Stimulated activated CD4-positive, alpha-beta T cell treated with anti-CD3 and anti-CD28 coated beads, Interleukin-2, amount 100 ng/mL, for 48 hours (primary cell): ENCODE data around the gene TIMM22.

ENCODE experiments used
- DNase-seq, 2 donors: peaks; one replicate each; pipeline ENCODE4 v3.0.0-alpha.2; 2020

The TIMM22 gene

DNA sequence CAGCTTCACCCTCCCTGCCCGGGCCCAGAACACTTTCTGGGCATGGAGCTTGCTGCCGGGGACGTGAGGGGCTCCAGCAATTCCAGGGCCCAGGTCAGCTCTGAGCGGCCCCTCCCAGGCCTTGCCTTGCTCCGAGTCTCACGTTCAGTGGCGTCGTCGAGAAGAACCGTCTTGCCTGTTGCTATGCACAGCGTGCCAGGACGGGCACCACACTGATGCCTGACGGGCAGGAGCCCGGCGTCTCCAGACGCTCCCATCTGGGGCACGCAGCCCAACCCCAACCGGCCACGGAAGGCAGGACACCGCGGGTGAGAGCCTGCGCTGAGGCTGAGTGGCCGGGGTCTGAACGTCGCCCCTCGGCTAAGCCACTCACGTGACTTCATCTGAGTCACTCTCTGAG lies 27.1 kb downstream of the TIMM22 start:
- DNase-seq, result no peak

DNA sequence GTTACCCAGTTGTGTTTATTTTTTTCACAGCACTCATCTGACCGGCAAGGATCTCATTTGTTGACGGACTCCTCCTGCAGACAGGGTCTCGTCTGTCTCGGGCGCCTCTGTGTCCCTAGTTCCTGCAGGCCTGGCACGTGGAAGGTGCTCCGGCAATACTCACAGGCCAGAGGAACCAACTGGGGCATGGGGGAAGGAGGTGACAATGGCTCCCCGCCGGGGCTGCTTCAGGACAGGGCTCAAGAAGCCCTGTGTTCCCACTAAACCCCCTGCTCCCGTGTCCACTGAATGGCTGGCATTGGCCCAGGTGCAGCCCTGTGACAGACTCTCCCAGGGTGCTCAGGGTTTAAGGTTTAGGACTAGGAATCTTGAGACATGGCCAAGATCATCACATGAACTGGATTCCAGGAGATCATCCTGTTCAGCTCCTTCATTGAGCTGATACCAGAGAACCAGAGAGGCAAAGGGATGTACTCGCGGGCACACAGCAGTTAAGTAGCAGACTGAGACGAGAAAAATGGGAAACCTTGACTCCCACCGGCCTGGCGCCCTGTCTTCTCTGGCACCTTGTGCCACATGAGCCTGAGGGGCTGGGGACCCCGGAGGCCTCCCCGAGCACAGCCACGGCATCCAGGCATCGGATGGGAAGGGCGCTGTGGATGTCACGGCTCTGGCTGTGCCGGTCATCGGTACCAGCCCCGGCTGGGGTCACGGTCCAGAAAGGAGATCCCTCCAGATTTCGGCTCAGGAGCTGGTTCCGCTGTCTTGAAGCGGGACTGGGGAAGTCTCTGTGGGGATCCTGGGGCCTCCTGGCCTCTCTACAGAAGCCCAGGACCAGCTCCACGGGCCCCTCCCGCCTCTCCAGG lies 29.0 kb downstream of the TIMM22 start:
- DNase-seq, result no peak

DNA sequence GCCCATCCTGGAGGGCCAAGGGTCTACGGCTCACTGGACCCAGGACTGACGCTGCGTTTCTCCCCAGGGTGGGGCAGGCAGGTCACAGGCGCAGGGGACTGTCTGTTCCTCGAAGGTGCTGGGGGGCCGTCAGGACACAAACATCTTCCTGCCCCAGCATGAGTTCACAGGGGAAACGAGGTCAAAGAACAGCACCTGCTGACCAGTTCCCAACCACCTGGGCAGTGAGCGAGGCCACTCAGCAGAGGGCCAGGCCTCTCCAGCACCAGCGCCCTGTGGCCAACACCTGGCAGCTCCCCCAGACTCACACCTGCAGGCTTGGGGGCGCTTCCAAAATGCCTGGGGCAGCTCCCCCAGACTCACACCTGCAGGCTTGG lies 29.7 kb downstream of the TIMM22 start:
- DNase-seq, result no peak

DNA sequence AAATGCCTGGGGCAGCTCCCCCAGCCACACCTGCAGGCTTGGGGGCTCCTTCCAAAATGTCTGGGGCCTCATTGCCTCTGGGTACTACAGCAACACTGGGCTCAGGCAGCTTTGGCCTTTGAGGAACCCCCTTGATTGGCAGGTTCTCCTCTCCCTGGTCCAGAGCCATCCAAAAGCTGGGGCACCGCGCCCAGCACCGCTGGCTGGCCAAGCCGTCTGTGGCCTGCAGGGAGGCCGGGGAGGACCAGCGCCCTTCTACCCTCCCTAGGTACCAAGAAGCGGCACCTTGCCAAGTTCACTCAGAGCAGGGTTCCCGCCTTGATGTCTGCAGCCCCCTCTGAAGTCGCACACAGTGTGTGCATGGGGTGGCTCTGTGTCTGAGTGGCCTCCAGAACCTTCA lies 30.1 kb downstream of the TIMM22 start:
- DNase-seq, result no peak

- DNase-seq, result no peak
Observed at GRCh38 chr17:1029196-1029921, 32.4 kb downstream of the TIMM22 start.

DNA sequence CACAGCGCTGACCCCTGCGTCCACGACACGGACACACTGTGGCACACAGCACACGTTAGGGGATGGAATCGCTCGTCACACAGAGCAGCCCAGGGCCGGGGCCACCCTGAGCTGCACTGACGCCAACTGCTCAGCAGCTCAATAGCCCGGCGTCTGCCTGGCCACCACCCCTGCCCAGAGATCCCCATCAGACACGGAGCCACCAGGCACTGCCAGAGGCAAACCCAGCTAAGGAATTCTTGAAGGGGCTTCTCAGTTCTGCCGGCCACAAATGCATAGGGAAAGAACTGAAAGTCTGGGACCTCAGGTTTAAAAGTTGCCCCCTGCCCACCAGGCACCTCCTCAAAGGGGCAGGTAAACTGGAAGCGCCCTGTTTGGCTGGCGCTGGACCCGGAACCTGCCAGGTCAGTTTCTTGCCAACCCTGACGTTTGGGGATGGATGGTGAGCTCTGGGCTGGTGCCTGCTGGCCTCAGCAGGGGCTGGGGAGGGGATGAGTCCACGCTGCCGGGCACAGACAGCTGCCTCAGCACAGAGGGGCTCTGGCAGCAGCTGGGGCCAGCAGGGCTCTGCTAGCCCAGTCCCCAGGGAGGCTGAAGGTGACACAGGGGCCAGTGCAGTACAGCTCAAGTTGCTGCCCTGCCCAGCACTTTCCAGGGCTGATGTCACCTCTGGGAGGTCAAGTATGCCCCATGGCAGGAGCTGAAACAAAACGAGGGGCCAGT lies 33.2 kb downstream of the TIMM22 start:
- DNase-seq, result no peak

DNA sequence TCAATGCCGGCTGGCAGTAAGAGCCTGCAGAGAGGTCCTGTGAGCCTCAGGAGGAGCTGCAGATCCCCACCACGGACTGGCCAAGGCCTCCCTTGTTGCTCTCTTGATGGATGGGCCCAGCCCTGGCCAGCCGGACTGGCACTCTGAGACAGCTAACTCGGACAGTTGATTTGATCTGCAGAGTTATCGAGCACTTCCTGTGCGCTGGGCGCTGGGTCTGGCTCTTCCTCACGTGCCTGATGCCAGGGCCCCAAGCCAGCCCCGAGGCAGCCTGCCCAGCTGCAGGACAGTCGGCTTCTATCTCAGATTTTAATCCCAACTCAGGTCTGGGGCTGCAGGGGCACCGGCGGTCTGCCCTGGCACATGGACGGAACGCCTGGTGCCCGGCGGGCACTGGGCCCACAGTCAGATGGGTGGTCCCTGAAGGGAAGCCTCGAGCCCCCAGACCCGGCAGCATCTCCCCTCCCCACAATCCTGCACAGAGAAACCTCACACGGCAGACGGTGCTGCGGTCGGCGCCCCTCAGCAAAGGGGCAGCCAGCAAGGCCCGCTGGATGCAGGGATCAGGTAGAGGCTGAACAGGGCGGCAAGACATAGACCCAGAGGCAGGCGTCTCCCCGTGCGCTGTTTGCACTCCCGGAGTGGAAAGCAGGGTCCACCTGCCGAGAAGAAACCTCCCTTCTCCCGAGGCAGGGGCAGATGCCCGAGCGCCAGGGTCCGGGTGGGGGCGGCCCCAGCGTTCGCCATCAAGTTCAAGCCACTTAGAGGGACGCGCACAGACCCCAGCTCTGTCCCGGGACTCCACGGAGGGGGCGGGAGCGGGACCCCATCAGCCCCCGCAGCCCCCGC lies 34.0 kb downstream of the TIMM22 start:
- DNase-seq, result no peak

- DNase-seq, result no peak
Observed at GRCh38 chr17:1031711-1032110, 34.8 kb downstream of the TIMM22 start.

- no peak for DNase-seq
Observed at GRCh38 chr17:1032391-1032790, 35.5 kb downstream of the TIMM22 start.

DNA sequence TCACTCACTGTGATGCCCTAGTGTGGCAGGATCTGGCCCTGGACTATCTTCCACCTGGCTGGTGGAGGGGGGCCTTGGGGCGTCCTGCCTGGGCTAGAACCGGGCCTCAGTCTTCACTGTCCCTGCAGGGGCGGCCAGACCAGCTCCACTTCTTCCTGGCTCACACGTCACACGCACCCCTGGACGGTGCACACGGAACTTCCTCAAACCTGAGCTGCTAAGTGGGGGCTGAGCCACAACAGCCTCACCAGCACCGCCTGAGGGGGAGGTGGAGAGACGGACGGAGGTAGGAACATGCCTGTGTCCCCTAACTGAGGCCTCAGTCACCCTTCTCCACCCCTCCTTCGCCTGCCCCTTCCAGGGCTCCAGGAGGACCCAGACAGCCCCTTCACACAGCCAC lies 36.6 kb downstream of the TIMM22 start:
- no peak for DNase-seq

DNA sequence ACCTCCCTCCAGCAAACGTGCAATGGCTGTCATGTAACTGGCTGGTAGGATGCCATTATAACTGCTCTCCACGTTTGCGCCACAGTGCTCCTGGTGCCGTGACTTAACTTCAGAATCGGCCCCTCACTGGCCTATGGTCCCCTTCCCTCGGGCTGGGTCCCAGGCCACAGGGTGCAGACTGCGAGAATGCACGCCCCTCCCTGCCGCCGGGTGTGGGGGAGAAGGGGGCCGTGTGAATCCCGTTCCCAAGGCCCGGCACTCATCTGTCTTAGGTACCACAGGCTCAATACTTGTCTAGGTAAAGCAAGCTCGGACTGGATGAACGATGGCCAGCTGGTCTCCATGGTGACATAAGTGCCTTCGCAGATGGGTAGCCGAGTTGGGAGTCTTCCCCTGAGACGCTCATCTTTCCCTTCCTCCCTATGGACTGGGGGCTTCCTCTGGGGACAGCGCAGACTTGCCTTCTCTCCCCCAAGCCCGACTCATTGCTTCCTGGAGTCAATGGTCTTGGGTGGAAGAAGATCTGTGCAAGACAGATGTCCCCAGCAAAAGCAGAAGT lies 37.8 kb downstream of the TIMM22 start:
- DNase-seq, result no peak

DNA sequence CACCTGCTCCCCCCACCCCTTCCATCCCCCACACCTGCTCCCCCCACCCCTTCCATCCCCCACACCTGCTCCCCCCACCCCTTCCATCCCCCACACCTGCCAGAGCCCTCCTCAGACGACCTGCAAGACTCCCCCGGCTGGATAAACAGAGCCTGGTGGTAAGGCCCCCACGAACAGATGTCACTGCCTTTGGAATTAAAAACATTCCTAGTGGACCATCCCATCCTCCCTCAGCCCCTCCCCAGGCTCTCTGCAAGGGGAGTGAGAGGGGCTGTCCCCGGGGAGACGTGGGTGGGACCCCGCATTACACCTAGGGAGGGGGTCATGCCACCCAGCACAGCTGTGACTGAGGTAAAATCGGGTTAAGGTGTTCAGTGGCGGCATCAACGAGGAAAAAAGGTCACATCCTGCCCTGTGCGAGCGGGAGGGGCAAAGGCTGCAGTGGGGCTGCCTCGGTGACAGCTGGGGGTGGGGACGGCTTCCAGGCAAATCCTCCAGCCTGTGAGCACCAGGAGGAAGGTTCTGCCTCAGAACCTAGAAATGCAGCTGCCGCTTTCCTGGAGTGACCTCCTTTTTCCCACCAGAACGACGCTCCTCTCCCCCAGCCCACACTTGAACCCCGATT lies 38.7 kb downstream of the TIMM22 start:
- no peak for DNase-seq

- no peak for DNase-seq
Observed at GRCh38 chr17:1036171-1036844, 39.4 kb downstream of the TIMM22 start.

GRCh38 chr17:1036845-1037237 lies 39.9 kb downstream of the TIMM22 start:
- no peak for DNase-seq

DNA sequence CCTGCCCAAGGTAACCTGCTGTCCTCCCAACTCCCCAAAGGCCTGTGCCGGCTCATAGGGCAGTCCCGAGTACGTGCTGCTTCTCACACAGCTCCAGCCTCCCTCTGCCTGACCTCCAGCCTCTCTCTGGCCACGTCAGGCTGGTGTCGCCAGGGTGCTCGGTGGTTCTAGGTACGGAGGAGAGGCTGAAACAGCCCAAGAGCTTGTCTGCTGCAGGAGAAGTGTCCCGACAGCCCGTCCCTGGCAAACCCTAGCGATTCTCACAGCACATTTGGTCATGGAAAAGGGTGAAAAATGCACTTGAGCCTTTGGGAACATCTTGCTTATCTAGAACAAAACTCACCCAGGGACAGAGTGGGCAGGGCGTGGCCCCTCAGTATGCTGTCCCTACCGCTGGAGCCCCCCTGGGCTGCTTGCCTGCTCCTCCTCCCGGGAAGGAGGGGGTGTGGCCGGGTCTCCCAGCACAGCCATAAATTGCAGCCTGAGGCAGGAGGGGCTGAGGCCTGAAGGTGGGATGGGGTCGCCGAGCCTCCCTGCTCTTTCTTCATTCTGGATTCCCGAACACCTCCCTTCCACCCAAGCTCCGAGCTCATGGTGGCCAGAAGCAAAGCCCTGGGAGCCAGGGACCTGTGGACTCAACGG lies 40.4 kb downstream of the TIMM22 start:
- DNase-seq, result no peak

GRCh38 chr17:1038459-1039122 lies 41.7 kb downstream of the TIMM22 start:
- no peak for DNase-seq

DNA sequence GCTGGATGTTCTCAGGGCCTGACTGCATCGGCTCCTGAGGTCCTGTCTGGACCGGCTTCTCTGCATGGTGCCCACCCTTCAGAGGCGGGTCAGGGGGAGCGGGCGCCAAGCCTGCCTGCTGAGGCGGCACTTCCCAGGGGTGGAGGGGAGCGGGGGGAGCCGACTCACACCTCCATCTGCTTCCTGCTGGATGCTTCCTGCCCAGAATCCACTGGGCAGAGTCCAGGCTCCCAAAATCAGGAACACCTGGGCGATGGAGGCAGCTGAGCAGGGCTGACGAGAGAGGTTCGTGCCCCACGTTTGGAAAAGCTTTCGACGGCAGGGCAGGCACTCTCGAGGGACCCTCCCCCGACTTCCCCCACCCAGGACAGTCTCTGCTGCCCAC lies 42.2 kb downstream of the TIMM22 start:
- DNase-seq, result no peak

DNA sequence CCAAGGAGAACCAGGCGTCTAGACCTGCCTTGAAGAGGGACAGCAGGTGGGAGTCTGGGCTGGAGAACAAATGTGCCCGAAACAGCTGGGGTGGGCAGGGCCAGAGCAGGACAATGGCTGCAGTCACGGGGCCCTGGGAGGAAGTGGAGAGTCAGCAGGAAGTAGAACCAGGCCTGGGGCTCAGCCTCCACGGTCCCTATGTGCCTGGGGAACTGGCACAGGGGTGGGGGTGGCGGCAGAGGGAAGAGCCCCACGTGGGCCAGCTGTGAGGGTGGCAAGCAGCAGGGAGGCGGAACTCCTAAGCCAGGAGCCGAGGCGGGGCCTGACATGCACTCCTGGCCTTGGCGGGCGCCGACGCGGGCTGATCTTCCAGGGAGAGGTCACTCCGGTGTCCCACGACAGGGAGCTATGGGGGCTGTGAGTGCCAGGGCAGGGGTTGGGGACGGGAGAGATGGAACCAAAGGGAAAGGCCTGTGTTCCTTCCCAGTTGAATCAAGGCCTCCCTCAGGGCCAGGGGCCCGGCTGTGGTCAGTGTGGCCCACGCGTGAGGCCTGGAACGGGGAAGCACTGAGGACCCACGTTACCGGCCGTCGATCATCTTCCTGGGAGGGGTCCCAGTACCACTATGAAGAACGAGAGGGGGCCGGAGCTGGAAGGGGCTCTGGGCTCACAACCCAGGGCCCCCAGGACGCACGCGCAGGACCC lies 42.7 kb downstream of the TIMM22 start:
- DNase-seq, result no peak

- no peak for DNase-seq
Observed at GRCh38 chr17:1040216-1040600, 43.3 kb downstream of the TIMM22 start.

DNA sequence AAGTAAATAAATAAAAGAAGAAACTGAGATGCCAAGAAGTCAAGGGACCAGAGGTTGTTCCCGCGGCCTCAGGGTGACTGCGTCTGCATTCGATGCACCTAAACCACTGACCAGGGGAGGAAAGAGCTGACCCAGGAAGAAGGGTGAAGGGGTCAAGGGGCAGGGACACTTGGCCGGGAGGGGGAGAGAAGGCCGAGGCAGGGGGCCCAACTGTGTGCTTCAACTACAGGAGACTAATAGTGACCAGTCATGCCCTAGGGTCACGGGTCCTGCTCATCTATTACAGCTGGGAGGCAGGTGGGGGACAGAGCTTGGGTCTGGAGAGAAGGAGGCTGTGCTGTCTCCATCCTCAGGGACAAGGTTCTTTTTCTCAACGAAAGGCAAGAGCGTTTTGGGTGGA lies 44.8 kb downstream of the TIMM22 start:
- DNase-seq, result no peak
